HEK293T (cell line): ENCODE data around the gene SNED1.

Source experiments
- BHLHE40 ChIP-seq: fragments of 450-650 bp; IDR thresholded peaks from 2 replicates; pipeline ENCODE4 v1.6.1; 2016; ENCODE audit warnings: mild to moderate bottlenecking, moderate library complexity, borderline replicate concordance
- CTBP1 ChIP-seq: fragments of 450-650 bp; IDR thresholded peaks from 2 replicates; pipeline ENCODE4 v1.6.1; 2016; ENCODE audit warnings: borderline replicate concordance
- ELF4 ChIP-seq: fragments of 450-650 bp; IDR thresholded peaks from 2 replicates; pipeline ENCODE4 v1.6.1; 2017; ENCODE audit warnings: antibody characterized with exemption
- FOXA1 ChIP-seq: fragments of 450-650 bp; IDR thresholded peaks from 2 replicates; pipeline ENCODE4 v1.6.1; 2016; ENCODE audit warnings: mild to moderate bottlenecking
- FOXK2 ChIP-seq: fragments of 450-650 bp; IDR thresholded peaks from 2 replicates; pipeline ENCODE4 v1.6.1; 2016; ENCODE audit warnings: mild to moderate bottlenecking
- FOXM1 ChIP-seq: fragments of 450-650 bp; IDR thresholded peaks from 2 replicates; pipeline ENCODE4 v1.6.1; 2017; ENCODE audit warnings: mild to moderate bottlenecking, borderline replicate concordance
- HDGF ChIP-seq: fragments of 450-650 bp; IDR thresholded peaks from 2 replicates; pipeline ENCODE4 v1.6.1; 2017; ENCODE audit warnings: antibody characterized with exemption, borderline replicate concordance
- NFRKB ChIP-seq: fragments of 450-650 bp; IDR thresholded peaks from 2 replicates; pipeline ENCODE4 v1.6.1; 2016; ENCODE audit warnings: mild to moderate bottlenecking, moderate library complexity
- PKNOX1 ChIP-seq: fragments of 450-650 bp; IDR thresholded peaks from 2 replicates; pipeline ENCODE4 v1.6.1; 2016
- SP1 ChIP-seq: fragments of 450-650 bp; IDR thresholded peaks from 2 replicates; pipeline ENCODE4 v1.6.1; 2017
- SUZ12 ChIP-seq: fragments of 450-650 bp; IDR thresholded peaks from 2 replicates; pipeline ENCODE4 v1.6.1; 2016; ENCODE audit warnings: mild to moderate bottlenecking
- TARDBP ChIP-seq: fragments of 450-650 bp; IDR thresholded peaks from 2 replicates; pipeline ENCODE4 v1.6.1; 2016
- ZNF384 ChIP-seq: fragments of 450-650 bp; IDR thresholded peaks from 2 replicates; pipeline ENCODE4 v1.6.1; 2016

- TF ChIP-seq ELF4 (no peak), SP1 (no peak), ZNF384 (no peak), CTBP1 (no peak), FOXA1 (no peak), FOXM1 (no peak), SUZ12 (no peak), HDGF (no peak), PKNOX1 (no peak), BHLHE40 (no peak), NFRKB (no peak), TARDBP (no peak), FOXK2 (no peak)
These were observed 127.8 kb downstream of the SNED1 start for GRCh38 chr2:241126201-241126611.
